Measurements from ENCODE around the gene RPP25L.

The RPP25L gene

GRCh38 chr9:34570376-34570775 is 41.5 kb downstream of the RPP25L start:
- no peak overlapping the region for H3K9ac ChIP-seq (ENCODE audit: low read length)
- no peaks in the 10 kb centered on the region for H3K36me3 ChIP-seq (ENCODE audit: control insufficient read depth, low read depth, low read length)
- peaks cover 13% of the 10 kb centered on the region for H3K4me1 ChIP-seq (ENCODE audit: control insufficient read depth, low read depth, low read length)
- H3K9me3 ChIP-seq (ENCODE audit: control insufficient read depth, low read depth, low read length): no peaks in the 10 kb centered on the region
- H3K4me3 ChIP-seq (ENCODE audit: low read length): no peak overlapping the region
- no peak overlapping the region for H3K27ac ChIP-seq (ENCODE audit: low read length)
- H3K27me3 ChIP-seq (ENCODE audit: control insufficient read depth, insufficient read depth, low read length): no peaks in the 10 kb centered on the region

GRCh38 chr9:34568774-34569173 is 43.1 kb downstream of the RPP25L start:
- Histone ChIP-seq H3K36me3 (ENCODE audit: control insufficient read depth, low read depth, low read length) (no peaks in the 10 kb centered on the region), H3K27me3 (ENCODE audit: control insufficient read depth, insufficient read depth, low read length) (no peaks in the 10 kb centered on the region), H3K27ac (ENCODE audit: low read length) (no peak overlapping the region), H3K4me1 (ENCODE audit: control insufficient read depth, low read depth, low read length) (peaks cover 13% of the 10 kb centered on the region), H3K4me3 (ENCODE audit: low read length) (no peak overlapping the region), H3K9ac (ENCODE audit: low read length) (no peak overlapping the region), H3K9me3 (ENCODE audit: control insufficient read depth, low read depth, low read length) (no peaks in the 10 kb centered on the region)

DNA sequence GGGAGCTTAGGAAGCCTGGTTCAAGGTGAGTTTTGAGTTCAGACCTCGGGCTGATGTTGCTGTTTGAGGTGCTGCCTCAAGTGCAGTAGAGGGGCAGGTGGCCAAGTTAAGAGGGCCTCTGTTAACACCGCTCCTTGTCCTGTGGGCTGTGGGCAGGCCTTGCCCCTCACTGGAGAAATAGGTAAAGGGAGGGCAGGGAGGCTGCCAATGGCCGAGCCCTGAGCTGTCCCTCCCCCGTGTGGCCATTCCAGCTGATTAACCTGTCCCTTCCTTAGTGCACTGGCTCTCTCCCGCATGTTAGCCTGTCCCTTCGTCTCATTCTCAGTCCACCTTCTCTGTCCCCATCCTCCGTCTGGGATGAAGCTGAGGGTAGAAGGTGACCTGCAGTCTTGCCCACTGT is 43.8 kb downstream of the RPP25L start:
- no peak overlapping the region for H3K9ac ChIP-seq (ENCODE audit: low read length)
- no peak overlapping the region for H3K27ac ChIP-seq (ENCODE audit: low read length)

GRCh38 chr9:34566972-34567371 is 44.9 kb downstream of the RPP25L start:
- Histone ChIP-seq H3K36me3 (ENCODE audit: control insufficient read depth, low read depth, low read length) (no peaks in the 10 kb centered on the region), H3K4me3 (ENCODE audit: low read length) (no peak overlapping the region), H3K9me3 (ENCODE audit: control insufficient read depth, low read depth, low read length) (no peaks in the 10 kb centered on the region), H3K27me3 (ENCODE audit: control insufficient read depth, insufficient read depth, low read length) (no peaks in the 10 kb centered on the region), H3K27ac (ENCODE audit: low read length) (no peak overlapping the region), H3K9ac (ENCODE audit: low read length) (no peak overlapping the region), H3K4me1 (ENCODE audit: control insufficient read depth, low read depth, low read length) (peaks cover 13% of the 10 kb centered on the region)

More for the DNA sequence above, 43.8 kb downstream of the RPP25L start:
- H3K36me3 ChIP-seq (ENCODE audit: control insufficient read depth, low read depth, low read length): no peaks in the 10 kb centered on the region
- no peak overlapping the region for H3K4me3 ChIP-seq (ENCODE audit: low read length)
- H3K27me3 ChIP-seq (ENCODE audit: control insufficient read depth, insufficient read depth, low read length): no peaks in the 10 kb centered on the region
- no peaks in the 10 kb centered on the region for H3K9me3 ChIP-seq (ENCODE audit: control insufficient read depth, low read depth, low read length)
- peaks cover 13% of the 10 kb centered on the region for H3K4me1 ChIP-seq (ENCODE audit: control insufficient read depth, low read depth, low read length)

DNA sequence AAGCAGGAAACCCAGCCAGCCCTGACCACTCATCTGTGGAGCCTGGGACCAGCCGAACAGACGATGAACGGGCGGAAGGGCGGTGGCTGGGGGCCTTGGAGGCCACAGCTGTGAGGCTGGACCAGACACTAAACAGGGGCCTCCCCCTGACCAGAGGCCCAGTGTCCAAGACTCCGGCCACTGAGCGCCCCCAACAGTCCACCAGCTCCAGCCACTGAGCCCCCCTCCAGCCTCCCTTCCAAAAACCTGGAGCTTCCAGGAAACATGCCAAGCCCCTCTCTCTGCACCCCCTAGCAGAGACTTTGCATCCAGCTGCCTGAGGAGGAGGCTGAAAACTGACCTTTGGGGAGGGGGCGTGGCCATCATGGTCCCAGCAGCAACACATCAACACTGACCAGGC is 45.6 kb downstream of the RPP25L start:
- no peaks in the 10 kb centered on the region for H3K27me3 ChIP-seq (ENCODE audit: control insufficient read depth, insufficient read depth, low read length)

GRCh38 chr9:34565856-34566255 is 46.0 kb downstream of the RPP25L start:
- Histone ChIP-seq H3K9me3 (ENCODE audit: control insufficient read depth, low read depth, low read length) (no peaks in the 10 kb centered on the region), H3K4me1 (ENCODE audit: control insufficient read depth, low read depth, low read length) (peaks cover 11% of the 10 kb centered on the region), H3K36me3 (ENCODE audit: control insufficient read depth, low read depth, low read length) (no peaks in the 10 kb centered on the region), H3K9ac (ENCODE audit: low read length) (no peak overlapping the region), H3K27ac (ENCODE audit: low read length) (no peak overlapping the region), H3K4me3 (ENCODE audit: low read length) (no peak overlapping the region), H3K27me3 (ENCODE audit: control insufficient read depth, insufficient read depth, low read length) (no peaks in the 10 kb centered on the region)

More for the DNA sequence above, 45.6 kb downstream of the RPP25L start:
- Histone ChIP-seq H3K36me3 (ENCODE audit: control insufficient read depth, low read depth, low read length) (no peaks in the 10 kb centered on the region), H3K4me1 (ENCODE audit: control insufficient read depth, low read depth, low read length) (peaks cover 13% of the 10 kb centered on the region), H3K9me3 (ENCODE audit: control insufficient read depth, low read depth, low read length) (no peaks in the 10 kb centered on the region), H3K9ac (ENCODE audit: low read length) (no peak overlapping the region), H3K27ac (ENCODE audit: low read length) (no peak overlapping the region), H3K4me3 (ENCODE audit: low read length) (no peak overlapping the region)

GRCh38 chr9:34564617-34565016 is 47.3 kb downstream of the RPP25L start:
- Histone ChIP-seq H3K27ac (ENCODE audit: low read length) (no peak overlapping the region), H3K27me3 (ENCODE audit: control insufficient read depth, insufficient read depth, low read length) (no peaks in the 10 kb centered on the region), H3K9ac (ENCODE audit: low read length) (no peak overlapping the region), H3K4me1 (ENCODE audit: control insufficient read depth, low read depth, low read length) (peaks cover 19% of the 10 kb centered on the region), H3K9me3 (ENCODE audit: control insufficient read depth, low read depth, low read length) (no peaks in the 10 kb centered on the region), H3K36me3 (ENCODE audit: control insufficient read depth, low read depth, low read length) (no peaks in the 10 kb centered on the region), H3K4me3 (ENCODE audit: low read length) (no peak overlapping the region)

- Histone ChIP-seq H3K36me3 (ENCODE audit: control insufficient read depth, low read depth, low read length) (no peaks in the 10 kb centered on the region), H3K4me3 (ENCODE audit: low read length) (no peak overlapping the region), H3K27ac (ENCODE audit: low read length) (no peak overlapping the region), H3K9me3 (ENCODE audit: control insufficient read depth, low read depth, low read length) (no peaks in the 10 kb centered on the region), H3K9ac (ENCODE audit: low read length) (no peak overlapping the region), H3K4me1 (ENCODE audit: control insufficient read depth, low read depth, low read length) (peaks cover 12% of the 10 kb centered on the region), H3K27me3 (ENCODE audit: control insufficient read depth, insufficient read depth, low read length) (no peaks in the 10 kb centered on the region)
Measured at GRCh38 chr9:34563262-34563661, 48.6 kb downstream of the RPP25L start.

- H3K27me3 ChIP-seq (ENCODE audit: control insufficient read depth, insufficient read depth, low read length): no peaks in the 10 kb centered on the region
- H3K27ac ChIP-seq (ENCODE audit: low read length): no peak overlapping the region
- H3K4me1 ChIP-seq (ENCODE audit: control insufficient read depth, low read depth, low read length): peaks cover 12% of the 10 kb centered on the region
- H3K9me3 ChIP-seq (ENCODE audit: control insufficient read depth, low read depth, low read length): no peaks in the 10 kb centered on the region
- H3K36me3 ChIP-seq (ENCODE audit: control insufficient read depth, low read depth, low read length): no peaks in the 10 kb centered on the region
- H3K9ac ChIP-seq (ENCODE audit: low read length): no peak overlapping the region
- H3K4me3 ChIP-seq (ENCODE audit: low read length): no peak overlapping the region
Measured at GRCh38 chr9:34562135-34562745, 49.7 kb downstream of the RPP25L start.

GRCh38 chr9:34560599-34561214 is 51.2 kb downstream of the RPP25L start:
- Histone ChIP-seq H3K4me1 (ENCODE audit: control insufficient read depth, low read depth, low read length) (peaks cover 12% of the 10 kb centered on the region), H3K27me3 (ENCODE audit: control insufficient read depth, insufficient read depth, low read length) (no peaks in the 10 kb centered on the region), H3K9me3 (ENCODE audit: control insufficient read depth, low read depth, low read length) (no peaks in the 10 kb centered on the region), H3K27ac (ENCODE audit: low read length) (no peak overlapping the region), H3K9ac (ENCODE audit: low read length) (no peak overlapping the region), H3K36me3 (ENCODE audit: control insufficient read depth, low read depth, low read length) (no peaks in the 10 kb centered on the region), H3K4me3 (ENCODE audit: low read length) (no peak overlapping the region)

All from iPS-18a (cell line).